ENCODE measurements around the gene BABAM1. TPM values are rescaled to one million over a fixed set of nuclear protein-coding genes. Genes with fewer than 3 reads are reported as not detected.
A peak's percentile ranks its signal among the peaks of the same experiment; 100 is the strongest.

BABAM1 gene
- total RNA-seq, 1 donor from 2014 or later, result 126 TPM

DNA sequence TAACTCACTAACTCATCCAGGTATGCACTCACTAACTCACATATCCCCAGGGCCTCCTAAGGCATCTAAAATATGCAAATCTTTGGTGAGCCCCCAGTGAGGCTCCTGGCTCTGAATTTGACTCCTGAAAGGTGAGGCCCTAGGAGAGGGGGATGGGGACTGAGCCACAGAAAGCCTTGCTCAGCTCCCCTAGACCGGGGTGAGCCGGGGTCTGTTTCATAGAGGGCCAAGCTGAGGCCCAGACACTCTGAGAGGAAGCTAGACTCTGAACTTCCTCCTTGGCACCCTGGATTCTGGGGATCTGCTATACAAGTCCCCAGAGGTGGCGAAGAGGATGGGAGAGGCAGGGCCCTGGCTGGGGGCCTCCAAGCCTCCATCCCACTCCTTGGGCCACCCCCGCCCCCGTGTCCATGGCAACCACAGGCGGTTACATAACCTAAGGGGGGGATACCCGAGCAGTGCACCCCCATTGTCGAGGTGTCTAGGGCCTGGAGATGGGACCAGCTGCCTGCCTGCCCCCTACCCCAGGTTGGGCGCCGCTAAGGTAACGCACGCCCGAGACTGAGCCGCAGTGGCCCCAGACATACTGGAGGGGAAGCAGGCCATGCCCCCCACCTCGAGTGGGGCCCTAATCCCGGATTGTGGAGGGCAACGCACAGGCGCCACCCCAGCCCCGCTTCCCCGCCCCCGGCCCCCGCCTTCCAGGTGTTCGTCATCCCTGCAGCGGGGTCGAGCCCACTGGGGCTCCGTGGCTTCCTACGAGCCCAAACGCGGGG is 35.3 kb downstream of the BABAM1 start:
- no peak for DNase-seq (ENCODE audit: low read depth, low spot score)

DNA sequence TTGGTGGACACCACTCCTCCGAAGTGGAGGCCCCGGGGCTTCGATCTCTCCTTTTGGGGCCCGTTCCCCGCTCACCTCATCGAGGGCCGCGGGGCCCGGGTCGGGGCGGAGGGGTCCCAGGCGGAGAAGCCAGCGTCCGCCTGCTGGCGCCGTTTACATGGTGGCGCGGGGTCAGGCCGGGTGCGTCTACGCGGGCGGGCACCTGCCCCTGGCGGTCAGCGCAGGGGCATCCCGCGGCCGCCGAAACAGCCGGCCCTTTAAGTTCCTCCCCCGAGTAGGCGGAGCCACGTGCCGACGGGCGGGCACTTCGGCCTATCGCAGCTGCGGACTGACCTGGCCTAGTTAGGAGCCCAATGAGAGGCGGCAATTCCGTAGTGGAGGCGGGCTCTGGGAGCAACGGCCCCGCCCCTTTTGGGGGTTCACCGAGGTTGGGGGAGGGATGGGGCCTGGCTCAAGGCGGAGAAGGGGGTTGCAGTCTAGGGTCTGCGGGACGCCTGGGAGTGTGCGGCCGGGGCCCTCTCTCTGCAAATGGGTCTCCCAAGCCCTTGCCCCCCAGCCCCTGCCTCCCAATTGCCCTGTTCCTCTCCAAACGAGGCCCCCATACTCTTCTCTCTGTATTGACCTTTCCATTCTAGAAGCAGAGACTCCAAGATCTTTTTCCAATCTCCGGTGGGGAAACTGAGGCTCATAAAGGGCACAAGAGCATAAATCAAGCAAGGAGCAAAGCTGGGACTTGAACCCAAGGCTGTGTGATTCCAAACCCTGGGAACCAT is 36.1 kb downstream of the BABAM1 start, which contains the start of gene ABHD8:
Gene ABHD8 (minus strand): TSS at position 259 of the 773 bp plus-strand sequence. CDS start 1,809 bp downstream, outside the sequence.
- peak; percentile 87 for DNase-seq (ENCODE audit: low read depth, low spot score)

DNA sequence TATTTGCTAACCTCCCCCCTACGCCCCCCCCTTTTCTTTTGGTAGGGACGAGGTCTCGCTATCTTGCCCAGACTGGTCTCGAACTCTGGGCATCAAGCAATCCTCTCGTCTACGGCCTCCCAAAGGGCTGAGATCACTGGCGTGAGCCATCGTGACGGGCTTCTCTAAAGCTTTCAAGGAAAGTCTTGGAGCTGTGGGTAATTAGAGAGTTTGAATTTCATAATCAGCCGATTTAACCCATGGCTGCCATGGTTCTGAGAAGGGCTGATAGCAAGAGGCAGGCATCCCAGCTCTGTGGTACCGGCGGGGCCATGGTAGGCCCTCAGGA is 36.7 kb downstream of the BABAM1 start:
- no peak for DNase-seq (ENCODE audit: low read depth, low spot score)

- no peak for DNase-seq (ENCODE audit: low read depth, low spot score)
These were observed 37.4 kb downstream of the BABAM1 start for GRCh38 chr19:17304386-17305215.

DNA sequence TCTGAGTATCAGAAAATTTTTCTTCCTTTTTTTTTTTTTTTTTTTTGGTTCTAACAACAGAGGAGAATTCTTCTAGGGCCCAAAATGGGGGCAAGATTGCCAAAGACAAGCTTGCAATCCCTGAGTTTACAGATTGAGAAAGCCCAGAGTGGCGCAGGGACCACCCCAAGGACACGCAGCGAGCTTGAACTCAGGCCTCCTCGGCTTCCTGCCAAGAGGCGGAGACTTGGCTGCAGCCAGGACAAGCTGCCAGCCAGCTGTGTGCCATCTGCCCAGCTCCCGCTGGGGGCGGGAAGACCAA is 37.9 kb downstream of the BABAM1 start:
- DNase-seq (ENCODE audit: low read depth, low spot score), result no peak

GRCh38 chr19:17305517-17306284 is 38.5 kb downstream of the BABAM1 start, which contains the start of gene MRPL34:
Gene MRPL34, plus strand, starts transcription at chr19:17305872. Its CDS starts 21 bp downstream, at chr19:17305893.
- peak; percentile 95 for DNase-seq (ENCODE audit: low read depth, low spot score)

DNA sequence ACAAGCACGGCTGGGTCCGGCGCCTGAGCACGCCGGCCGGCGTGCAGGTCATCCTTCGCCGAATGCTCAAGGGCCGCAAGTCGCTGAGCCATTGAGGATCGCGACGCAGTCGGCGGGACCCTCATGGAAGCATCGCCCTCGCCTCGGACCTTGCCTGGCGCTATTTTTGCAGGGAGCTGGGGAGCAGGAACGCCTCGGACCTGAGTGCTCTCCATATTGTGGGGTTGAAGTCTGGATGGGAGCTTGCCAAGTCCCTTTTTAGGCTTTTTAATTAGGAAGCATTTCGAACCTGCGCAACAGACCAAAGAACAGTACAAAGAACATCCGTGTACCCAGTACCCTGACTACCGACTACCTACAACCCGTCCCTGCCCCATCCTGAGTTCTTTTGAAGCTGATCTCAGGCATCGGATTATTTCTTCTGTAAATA is 39.1 kb downstream of the BABAM1 start:
- no peak for DNase-seq (ENCODE audit: low read depth, low spot score)

- no peak for DNase-seq (ENCODE audit: low read depth, low spot score)
These were observed 40.7 kb downstream of the BABAM1 start for GRCh38 chr19:17307876-17308377.

GRCh38 chr19:17309198-17309964 is 42.1 kb downstream of the BABAM1 start, which contains the start of gene DDA1:
Gene DDA1, plus strand, starts transcription at chr19:17309563. Its CDS starts 92 bp downstream, at chr19:17309655.
- peak; percentile 100 for DNase-seq (ENCODE audit: low read depth, low spot score)

- DNase-seq (ENCODE audit: low read depth, low spot score), result no peak
These were observed 42.8 kb downstream of the BABAM1 start for GRCh38 chr19:17309965-17310461.

DNA sequence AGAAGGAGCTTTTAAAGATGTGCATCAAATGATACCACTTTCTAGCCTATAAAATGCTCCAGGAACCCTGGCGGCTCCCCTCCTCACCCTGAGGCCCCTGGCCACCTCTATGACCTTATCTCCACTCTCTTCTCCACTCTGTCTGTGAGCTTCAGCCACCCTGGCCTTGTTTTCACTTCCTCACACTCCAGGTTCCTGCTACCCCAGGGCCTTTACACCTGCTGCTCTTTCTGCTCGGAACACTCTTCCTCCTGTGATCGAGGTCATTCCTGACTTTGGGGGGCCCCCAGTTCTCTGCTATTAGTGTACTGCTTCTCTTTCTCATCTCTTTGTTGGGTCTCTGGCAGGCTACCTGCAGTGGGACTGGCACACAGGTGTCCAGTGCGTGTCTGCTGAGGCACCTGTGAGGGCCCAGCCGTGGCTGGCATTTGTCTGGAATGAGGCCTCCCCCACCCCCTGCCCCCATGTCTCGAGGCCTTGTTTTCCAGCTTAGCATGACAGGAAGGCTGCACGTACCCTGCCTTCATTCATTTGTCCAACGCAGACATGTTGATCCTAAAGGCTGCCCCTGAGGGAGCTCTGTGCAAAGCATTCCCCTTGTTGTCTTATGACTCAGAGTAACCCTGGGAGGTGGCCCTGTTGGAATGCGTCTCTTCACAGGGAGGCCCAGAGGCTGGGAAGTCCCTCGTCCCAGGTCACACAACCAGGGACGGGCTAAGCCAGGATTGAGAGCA is 44.4 kb downstream of the BABAM1 start:
- no peak for DNase-seq (ENCODE audit: low read depth, low spot score)

GRCh38 chr19:17312189-17313113 is 45.2 kb downstream of the BABAM1 start:
- DNase-seq (ENCODE audit: low read depth, low spot score), result no peak

GRCh38 chr19:17314007-17314593 is 46.9 kb downstream of the BABAM1 start:
- DNase-seq (ENCODE audit: low read depth, low spot score), result no peak

DNA sequence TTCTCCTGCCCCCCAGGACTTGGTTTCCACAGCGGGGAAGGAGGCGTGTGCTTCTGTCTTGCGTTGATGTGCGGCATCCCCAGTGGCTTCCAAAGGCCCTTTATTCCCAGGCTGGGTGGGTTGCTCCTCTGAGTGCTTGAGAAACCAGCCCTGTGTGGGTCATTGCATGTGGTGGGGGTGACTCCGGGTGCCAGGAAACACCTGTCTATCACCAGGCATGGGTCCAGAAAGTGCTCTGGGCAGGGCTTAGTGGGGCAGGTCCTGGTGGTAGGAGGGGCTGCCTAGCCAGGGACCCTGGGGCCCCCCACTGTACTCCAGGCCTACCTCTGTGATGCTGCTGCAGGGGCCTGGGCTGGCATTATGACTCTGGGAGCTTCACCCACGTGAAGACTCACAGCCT is 51.7 kb downstream of the BABAM1 start:
- no peak for DNase-seq (ENCODE audit: low read depth, low spot score)

DNA sequence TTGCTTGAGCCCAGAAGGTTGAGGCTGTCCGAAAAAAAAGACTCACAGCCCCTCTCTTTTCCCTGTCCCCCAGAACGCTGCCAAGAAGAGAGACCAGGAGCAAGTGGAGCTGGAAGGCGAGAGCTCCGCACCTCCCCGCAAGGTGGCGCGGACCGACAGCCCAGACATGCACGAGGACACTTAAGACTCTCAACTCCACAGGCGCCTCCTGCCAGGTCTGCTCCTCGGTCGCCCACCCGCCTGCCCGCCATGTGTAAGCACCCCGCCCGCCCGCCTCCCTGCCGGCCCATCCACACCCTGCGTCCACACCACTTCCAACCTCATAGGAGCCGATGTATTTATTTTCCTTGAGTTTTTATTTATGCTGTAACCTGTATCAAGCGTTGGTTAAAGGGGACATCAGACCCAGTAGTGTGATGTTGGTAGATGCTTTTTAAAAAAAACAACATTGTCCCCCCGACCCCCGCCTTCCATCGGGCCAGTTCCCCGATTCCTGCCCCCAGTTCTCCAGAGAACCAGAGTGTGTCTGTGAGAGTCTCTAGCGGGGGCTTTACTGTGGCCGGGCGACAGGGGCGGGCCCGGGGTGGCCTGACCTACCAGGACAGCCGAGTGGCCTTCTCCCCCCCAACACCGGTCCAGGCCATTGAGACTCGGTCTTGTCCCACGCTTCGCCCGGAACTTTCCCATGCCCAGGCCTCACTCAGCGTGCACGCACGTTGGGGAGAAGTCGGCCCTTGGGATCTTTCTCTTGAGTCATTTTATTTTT is 52.4 kb downstream of the BABAM1 start:
- DNase-seq (ENCODE audit: low read depth, low spot score), result no peak

DNA sequence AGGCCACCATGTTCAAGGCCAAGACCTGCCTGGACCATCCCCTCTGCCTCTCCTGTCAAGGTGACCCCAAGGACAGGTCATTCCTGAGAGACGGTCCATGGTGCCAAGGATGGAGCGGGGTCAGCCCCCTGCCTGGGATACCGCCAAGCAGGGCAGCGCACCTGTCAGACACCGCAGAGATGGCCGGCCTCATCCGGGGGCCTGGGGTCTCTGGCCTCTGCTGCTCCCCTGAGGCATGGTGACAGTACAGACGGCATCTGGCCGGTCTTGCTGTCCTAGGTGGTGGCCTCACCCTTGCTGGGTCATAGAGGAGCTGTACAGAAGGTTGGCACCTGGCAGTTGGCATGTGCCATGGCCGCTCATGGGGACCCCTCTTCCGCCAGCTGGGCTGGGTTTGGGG is 53.2 kb downstream of the BABAM1 start:
- no peak for DNase-seq (ENCODE audit: low read depth, low spot score)
